IPS-18c (cell line): Measurements from ENCODE around the gene SELENOM.
A peak's percentile ranks its signal among the peaks of the same experiment; 100 is the strongest.
"Not testable (repeated sequence)": the region's sequence is repeated elsewhere in the genome, so short reads cannot be mapped to it uniquely, and the experiment has no call there.

Experiments
- H3K4me3 ChIP-seq: 2 replicates; pipeline ENCODE4 v1.7.0; 2013; ENCODE audit warnings: low read depth, mild to moderate bottlenecking, low read length, moderate library complexity; ENCODE audit not compliant: insufficient read depth
- H3K9me3 ChIP-seq: one replicate; pipeline ENCODE4 v1.6.1; 2013; ENCODE audit warnings: mild to moderate bottlenecking, low read length, moderate library complexity; ENCODE audit not compliant: control insufficient read depth, insufficient read depth

Gene SELENOM

DNA sequence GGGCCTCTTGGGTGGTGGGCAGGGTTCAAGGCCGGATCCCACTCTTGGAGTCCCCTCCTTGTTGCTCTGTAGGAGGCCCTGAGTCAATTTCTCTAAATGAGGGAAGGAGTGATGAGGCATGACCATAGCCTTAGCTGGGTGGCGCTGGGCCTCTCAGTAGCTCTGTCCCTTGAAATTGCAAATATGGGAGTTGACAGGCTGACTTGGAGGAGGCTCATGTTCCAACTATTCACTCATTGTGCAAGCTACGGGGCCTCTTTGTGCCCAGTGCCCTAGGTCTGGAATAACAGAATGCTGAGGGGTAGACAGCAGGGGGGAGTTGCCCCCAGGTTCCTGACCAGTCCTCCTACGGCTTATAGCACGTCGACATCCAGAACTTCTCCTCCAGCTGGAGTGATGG is 8.0 kb downstream of the SELENOM start:
- Histone ChIP-seq H3K9me3 (no peaks in the 10 kb centered on the region), H3K4me3 (no peak overlapping the region)

DNA sequence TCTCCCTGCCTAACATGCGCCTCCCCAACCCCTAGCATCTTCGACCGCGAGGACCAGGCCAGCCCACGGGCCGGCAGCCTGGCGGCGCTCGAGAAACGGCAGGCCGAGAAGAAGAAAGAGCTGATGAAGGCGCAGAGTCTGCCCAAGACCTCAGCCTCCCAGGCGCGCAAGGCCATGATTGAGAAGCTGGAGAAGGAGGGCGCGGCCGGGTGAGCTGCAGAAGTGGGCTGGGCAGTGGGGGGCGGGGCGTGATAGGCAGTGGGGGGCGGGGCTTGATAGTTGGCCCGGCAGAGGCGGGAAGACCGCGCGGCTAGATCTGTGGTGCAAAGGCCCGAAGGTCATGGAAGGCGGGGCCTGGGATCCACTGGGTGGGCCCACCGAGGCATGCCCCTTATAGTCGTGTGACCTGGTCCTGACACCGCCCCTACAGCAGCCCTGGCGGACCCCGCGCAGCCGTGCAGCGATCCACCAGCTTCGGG is 8.7 kb downstream of the SELENOM start:
- no peaks in the 10 kb centered on the region for H3K9me3 ChIP-seq
- H3K4me3 ChIP-seq, result 0 out of 2 replicates have a peak overlapping the region, but pooled peaks have one; percentile 34

DNA sequence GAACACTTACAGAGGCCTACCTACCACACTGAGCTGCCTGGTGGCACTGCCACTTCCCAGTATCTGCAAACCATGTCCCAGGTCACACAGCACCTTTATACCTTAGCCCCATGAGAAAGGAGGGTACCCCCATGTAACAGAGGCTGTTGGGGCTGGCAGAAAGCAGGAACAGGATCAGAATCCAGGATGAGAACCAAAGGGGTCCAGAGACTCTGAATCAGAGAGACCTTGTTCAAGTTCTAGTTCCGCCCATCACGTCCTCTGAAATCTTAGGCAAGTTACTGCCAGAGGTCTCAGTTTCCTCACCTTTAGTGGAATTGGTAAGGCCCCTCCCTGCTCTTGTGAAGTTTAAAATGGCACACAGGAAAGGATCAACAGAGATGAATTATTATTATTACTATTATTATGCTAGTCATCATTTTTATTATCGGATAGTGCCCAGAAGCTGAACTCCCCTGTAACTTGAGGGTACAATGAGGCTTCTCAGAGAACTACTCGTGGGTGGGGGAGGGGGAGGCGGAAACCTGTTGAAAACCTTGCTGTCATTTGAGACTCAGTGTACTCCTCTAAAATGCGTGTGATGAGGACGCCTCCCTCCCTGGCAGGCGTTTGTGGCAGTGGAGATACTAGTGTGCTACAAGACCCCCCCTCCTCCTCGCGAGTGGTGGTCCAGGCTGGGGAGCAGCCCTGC is 9.3 kb downstream of the SELENOM start:
- Histone ChIP-seq H3K4me3 (0 out of 2 replicates have a peak overlapping the region, but pooled peaks have one; percentile 34), H3K9me3 (no peaks in the 10 kb centered on the region)

DNA sequence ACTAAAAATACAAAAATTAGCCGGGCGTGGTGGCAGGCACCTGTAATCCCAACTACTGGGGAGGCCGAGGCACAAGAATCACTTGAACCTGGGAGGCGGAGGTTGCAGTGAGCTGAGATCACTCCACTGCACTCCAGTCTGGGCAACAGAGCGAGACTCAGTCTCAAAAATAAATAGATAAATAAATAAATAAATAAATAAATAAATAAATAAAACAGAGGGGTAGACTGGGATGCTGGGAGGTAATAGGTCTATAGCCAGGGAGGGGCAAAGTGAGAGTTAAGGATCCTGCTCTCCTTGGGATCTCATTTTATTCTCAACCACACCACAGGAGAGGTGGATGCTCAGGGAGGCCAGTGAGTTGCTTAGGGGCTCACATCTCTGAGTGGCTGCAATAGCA is 9.8 kb downstream of the SELENOM start:
- not testable (repeated sequence) for H3K4me3 ChIP-seq, H3K9me3 ChIP-seq

DNA sequence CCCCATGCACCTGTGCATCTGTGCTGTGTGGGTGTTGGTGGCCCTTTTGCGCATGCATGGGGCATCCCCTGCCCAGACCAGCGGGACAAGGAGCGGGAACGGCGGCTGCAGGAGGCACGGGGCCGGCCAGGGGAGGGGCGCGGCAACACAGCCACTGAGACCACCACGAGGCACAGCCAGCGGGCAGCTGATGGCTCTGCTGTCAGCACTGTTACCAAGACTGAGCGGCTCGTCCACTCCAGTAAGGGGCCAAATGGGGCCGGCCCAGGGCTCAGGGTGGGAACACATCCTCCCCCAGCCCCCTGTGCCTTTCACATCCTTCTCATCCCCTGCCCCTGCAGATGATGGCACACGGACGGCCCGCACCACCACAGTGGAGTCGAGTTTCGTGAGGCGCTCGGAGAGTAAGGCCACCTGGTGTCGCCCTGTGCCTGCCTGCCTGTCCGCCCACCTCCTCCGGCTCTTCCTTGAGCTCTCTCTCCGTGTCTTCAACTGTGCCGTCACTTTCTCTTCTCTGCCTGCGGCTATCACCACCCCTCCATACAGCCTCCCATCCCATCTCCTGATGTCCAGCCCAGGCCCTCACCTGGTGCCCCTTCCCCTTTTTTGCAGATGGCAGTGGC is 10.6 kb downstream of the SELENOM start:
- Histone ChIP-seq H3K9me3 (no peaks in the 10 kb centered on the region), H3K4me3 (no peak overlapping the region)

DNA sequence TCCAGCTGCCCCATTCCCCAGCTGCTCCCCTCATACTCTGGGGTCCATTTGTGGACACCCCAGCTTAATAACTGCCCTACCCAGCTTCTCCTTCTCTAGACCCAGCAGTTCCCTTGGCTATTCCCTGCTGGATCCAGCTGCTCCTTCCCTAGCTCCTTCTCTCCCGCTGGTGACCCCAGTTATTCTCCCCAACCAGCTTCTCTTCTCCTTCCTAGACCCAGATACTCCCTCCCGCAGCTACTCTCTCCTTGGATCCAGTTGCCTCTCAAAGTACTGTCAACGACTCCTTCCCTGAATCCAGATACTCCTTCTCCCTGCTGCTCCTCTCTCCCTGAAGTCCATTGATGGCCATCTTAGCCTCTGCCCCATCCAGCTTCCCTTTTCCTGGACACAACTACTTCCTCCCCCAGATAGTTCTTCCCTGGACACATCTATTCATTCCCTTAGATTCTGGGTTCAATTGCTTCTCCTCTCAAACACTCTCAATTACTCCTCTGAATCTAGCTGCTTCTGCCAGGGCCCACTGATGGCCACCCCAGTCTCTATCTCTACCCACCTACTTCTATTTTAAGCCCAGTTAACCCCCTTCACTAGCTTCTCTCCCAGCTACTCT is 11.6 kb downstream of the SELENOM start:
- no peaks in the 10 kb centered on the region for H3K9me3 ChIP-seq
- H3K4me3 ChIP-seq, result no peak overlapping the region

DNA sequence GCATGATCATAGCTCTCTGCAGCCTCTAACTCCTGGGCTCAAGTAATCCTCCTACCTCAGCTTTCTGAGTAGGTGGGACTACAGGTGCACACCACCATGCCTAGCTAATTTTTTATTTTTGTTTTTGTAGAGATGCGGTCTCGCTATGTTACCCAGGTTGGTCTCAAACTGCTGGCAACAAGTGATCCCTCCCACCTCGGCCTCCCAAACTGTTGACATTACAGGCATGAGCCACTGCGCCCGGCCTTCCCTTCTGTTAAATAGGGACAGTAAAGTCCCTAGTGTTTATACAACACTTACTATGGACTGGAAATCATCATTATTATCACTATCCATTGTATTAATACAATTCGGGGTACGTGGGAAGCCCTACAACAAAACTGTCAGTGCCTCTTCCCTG is 12.6 kb downstream of the SELENOM start:
- H3K4me3 ChIP-seq, result no peak overlapping the region
- no peaks in the 10 kb centered on the region for H3K9me3 ChIP-seq

DNA sequence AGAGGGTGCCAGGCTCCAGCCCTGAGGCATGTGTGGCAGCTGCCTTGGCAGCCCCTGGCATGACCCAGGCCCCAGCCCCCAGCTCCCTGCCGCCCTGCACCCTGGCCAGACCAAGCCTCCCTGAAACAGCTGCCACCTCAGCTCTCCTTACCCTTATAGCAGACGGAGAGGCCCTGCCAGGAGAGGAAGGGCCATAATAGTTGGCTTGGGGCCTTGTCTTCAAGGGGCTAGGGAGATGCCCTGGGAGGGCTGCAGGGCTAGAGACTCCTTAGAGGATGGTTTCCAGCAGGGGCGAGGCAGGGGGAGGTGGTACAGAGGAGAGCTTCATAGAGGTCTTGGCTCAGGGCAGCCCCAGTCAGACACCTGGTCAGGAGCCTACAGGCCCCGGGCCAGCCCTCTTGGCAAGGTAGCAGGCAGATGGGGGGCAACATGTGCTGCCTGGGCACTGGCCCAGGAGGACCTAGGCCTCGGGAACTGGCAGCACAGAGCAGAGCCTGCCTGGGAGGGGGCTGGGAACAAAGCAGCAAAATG is 13.3 kb downstream of the SELENOM start:
- Histone ChIP-seq H3K9me3 (no peaks in the 10 kb centered on the region), H3K4me3 (no peak overlapping the region)

DNA sequence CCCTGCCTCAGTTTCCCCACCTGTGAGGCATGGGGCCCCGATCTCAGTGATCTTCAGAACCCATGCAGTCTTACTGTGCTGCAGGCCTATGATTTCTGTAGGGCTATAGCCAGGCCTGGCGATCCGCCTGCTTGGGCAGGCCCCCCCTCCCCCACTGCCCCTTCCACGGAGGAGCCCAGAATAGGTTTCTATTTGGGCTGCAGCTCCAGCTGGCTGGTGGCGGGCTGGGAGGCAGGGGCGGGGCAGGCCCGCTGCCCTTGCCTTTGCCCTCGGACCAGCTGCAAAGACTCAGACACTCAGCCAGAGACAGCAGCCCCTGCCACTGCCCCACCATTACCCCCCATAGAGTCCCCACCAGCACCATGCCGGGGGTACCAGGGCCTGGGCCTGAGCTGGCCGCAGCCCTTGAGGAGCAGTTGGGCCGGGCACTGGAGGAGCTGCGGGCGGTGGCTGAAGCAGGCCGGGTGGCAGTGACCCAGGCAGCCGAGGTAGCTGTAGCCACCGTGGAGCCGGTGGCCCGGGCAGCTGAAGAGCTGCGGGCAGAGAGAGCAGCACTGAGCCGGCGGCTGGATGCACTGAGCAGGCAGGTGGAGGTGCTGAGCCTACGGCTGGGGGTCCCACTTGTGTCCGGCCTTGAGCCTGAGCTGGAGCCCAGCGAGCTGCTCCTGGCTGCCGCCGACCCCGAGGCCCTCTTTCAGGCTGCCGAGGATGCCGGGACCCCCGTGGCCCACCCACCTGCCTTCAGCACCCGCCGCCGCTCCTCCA is 14.1 kb downstream of the SELENOM start:
- H3K4me3 ChIP-seq, result no peak overlapping the region
- H3K9me3 ChIP-seq, result no peaks in the 10 kb centered on the region

DNA sequence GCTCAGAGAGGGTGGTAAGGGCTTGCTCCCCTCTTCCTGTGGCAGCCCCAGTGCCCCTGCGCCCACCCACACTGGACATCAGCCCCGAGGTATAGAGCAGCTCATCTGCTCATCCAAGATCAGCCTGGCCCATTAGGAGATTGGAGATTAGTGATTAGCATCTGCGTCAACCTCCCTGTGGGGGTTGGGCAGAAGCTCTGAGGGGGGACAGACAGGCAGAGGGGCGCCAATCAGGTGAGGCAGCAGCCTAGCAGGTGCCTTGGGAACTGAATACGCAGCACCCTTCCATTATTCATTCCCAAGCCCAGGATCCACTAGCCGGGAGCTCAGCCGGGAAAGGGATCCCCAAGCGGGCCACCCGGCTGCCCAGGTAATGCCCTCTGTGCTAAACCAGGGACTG is 15.2 kb downstream of the SELENOM start:
- no peaks in the 10 kb centered on the region for H3K9me3 ChIP-seq
- no peak overlapping the region for H3K4me3 ChIP-seq

DNA sequence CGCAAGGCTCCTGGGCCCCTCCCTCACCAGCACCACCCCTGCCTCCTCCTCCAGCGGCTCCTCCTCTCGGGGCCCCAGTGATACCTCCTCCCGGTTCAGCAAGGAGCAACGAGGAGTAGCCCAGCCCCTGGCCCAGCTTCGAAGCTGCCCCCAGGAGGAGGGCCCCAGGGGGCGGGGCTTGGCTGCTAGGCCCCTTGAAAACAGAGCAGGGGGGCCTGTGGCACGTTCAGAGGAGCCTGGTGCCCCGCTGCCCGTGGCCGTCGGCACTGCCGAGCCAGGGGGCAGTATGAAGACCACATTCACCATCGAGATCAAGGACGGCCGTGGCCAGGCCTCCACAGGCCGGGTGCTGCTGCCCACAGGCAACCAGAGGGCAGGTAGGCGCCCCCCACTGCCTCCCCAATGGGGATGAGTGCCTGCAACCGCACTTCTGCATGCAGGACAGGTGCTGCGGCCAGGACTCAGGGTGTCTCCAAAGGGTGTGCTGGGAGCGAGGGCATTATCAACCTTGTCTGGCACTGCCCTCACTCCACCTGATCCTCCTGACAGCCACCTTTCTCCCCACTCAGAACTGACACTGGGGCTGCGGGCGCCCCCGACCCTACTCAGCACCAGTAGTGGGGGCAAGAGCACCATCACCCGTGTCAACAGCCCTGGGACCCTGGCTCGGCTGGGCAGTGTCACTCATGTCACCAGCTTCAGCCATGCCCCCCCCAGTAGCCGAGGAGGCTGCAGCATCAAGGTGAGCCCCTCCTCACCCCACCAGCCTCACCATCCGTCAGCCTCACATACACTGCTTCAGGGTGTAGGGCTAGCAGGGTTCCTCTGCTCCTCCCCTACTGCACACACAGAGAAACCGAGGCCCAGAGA is 16.0 kb downstream of the SELENOM start:
- H3K4me3 ChIP-seq, result no peak overlapping the region
- H3K9me3 ChIP-seq, result no peaks in the 10 kb centered on the region

DNA sequence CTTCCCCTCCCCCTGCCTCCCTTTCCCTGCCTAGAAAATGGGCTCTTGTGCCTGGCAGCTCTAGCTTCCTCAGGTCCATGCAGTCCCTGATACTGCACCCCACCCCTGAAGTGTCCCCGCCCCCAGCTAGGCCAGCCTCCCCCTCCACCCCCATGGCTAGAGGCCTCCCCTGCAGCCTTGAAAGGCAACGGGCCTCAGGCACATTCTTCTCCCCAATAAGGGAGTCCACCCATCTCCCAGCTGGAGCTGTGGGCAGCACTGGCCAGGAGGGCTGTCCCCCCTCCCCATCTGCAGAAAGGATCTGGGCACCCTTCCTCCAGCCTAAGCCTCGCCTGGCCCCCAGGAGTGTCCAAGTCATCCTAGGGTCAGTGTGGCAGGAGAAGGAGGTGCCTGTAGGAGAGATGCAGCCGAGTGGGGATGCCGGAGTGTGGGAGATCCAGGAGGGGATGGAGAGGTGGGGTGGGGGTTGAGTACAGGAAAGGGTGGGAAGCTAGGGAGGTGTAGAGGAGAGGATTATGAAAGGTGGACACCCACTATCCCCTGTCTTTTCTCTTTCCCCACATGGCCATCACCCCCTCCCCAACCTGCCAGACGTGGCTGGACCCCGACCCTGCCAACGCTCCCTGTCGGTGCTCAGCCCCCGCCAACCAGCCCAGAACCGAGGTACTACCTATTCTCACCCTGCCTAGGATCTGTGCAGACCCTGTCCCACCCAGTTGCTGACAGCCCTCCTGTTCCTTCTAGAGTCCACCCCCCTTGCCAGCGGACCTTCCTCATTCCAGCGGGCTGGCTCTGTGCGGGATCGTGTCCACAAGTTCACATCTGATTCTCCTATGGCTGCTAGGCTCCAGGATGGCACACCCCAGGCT is 16.9 kb downstream of the SELENOM start:
- no peaks in the 10 kb centered on the region for H3K9me3 ChIP-seq

DNA sequence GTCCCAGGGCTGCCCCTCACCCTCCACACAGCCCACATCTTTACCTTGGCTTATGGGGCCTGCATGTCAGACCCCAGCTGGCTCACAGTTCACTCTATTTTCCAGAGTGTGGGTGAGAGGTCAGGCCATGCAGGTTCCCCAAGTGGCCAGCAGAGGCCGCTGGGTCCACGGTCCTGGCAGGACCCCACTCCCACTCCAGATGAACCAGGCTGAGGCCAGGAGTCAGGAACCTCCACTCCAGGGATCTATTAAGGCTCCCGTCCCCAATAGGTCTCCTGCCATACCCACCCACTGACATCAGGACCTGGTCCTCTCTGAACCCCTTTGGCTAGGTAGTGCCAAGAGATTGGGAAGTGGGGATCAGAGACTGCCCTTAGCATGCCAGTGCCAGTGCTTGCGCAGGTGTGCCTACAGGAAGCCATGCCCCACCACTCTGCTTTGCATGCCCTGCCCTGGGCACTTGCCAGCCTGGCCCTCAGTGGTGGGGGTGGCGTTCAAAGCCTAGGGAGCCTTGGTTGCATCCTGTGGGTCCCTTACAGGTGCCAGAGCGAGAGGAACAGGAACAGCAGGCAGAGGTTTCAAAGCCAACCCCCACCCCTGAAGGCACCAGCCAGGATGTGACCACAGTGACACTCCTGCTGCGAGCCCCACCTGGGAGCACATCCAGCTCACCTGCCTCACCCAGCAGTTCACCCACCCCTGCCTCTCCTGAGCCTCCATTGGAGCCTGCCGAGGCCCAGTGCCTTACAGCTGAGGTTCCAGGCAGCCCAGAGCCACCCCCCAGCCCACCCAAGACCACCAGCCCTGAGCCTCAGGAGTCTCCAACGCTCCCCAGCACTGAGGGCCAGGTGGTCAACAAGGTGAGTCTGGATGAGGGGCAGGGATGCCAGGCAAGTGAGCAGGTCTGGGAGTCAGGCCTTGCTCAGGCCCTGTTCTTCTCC is 17.9 kb downstream of the SELENOM start:
- Histone ChIP-seq H3K9me3 (peaks cover 2% of the 10 kb centered on the region), H3K4me3 (no peak overlapping the region)

More for the DNA sequence above, 16.9 kb downstream of the SELENOM start:
- H3K4me3 ChIP-seq, result no peak overlapping the region

DNA sequence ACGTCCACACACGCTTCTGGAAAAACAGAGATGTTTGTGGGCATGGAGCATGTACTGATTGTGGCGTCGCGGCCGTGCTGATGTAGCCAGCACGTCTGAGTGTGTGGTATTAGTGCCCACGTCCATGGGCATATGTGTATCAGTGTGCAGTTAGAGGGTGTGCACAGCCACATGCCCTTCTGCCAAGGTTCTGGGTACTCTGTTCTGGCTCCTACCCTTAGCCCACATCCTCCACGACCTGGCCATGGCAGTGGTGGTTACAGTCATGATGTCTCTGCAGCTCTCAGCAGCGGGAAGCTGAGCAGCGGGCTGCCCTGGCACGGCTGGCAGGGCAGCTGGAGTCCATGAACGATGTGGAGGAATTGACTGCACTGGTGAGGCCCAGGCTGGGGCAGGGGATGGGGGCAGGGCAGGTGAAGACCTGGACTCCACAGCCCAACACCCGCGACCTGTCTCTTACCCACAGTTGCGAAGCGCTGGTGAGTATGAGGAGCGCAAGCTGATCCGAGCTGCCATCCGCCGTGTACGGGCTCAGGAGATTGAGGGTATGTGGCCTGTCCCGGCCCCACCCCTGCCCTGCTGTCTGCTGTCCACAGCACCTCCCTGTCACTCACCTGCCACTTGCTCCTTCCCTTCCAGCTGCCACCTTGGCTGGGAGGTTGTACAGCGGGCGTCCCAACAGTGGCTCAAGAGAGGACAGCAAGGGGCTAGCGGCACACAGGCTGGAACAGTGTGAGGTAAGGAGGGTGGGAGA is 19.0 kb downstream of the SELENOM start:
- Histone ChIP-seq H3K9me3 (peaks cover 2% of the 10 kb centered on the region), H3K4me3 (no peak overlapping the region)
